ENCODE results near the gene SASS6.
"Not testable (repeated sequence)": the region's sequence is repeated elsewhere in the genome, so short reads cannot be mapped to it uniquely, and the experiment has no call there.

Gene SASS6

DNA sequence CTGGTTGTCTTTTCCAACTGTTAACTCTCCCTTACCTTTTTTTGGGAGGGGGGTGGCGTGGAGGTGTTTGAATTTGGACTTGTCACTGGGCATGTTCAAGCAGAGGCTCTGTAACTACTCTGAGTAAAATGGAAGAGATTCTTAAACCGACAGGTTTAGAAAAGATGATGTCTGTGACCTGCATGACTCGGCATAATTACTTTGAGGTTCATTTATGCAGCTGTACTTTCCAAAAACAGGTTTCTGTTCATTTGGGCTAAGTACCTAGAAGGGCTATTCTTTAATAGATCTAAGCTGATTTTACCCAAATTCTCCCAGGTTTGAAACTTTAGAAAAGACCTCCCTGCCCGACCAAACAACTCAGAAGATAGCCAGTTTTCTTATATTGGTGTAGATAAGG lies 82.6 kb downstream of the SASS6 start:
- DNase-seq, result no peak

DNA sequence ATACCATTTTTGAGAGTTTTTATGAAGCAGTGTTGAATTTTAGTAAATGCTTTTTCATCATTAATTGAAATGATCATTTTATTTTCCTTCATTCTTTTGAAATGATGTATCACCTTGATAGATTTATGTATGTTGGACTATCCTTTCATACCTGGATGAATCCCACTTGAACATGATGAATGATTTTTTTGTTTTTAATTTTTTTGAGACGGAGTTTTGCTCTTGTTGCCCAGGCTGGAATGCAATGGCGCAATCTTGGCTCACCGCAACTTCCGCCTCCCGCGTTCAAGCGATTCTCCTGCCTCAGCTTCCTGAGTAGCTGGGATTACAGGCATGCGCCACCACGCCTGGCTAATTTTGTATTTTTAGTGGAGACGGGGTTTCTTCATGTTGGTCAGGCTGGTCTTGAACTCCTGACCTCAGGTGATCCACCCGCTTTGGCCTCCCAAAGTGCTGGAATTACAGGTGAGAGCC lies 85.5 kb downstream of the SASS6 start:
- not testable (repeated sequence) for DNase-seq

DNA sequence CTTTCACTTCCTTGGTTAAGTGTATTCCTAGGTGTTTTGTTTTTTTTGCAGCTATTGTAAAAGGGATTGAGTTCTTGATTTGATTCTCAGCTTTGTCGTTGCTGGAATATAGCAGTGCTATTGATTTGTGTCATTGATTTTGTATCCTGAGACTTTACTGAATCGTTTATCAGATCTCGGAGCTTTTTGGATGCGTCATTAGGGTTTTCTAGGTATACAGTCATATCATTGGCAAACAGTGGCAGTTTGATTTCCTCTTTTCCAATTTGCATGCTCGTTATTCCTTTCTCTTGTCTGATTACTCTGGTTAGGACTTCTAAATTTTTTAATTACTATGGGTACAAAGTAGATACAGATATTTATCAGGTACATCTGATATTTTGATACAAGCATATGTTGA lies 87.5 kb downstream of the SASS6 start:
- no peak for DNase-seq

DNA sequence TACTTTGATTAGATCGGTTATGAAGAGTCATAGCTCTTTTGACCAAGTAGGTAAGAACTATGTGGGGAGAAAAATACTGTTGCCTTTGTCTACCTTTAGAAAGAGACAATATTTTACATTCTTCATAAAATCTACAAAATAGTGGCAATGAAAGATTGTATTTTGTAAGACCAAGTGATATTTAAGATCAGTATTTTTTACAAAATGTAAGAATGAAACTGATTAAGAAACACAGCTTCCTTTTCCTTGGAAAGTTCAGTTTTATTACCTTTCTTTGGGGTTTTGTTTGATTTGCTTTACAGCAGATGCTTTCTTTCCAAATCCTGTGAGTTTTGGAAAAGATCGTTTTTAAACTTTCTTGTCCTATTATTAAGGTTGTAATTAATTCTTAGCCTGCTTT lies 93.1 kb downstream of the SASS6 start:
- no peak for DNase-seq

DNA sequence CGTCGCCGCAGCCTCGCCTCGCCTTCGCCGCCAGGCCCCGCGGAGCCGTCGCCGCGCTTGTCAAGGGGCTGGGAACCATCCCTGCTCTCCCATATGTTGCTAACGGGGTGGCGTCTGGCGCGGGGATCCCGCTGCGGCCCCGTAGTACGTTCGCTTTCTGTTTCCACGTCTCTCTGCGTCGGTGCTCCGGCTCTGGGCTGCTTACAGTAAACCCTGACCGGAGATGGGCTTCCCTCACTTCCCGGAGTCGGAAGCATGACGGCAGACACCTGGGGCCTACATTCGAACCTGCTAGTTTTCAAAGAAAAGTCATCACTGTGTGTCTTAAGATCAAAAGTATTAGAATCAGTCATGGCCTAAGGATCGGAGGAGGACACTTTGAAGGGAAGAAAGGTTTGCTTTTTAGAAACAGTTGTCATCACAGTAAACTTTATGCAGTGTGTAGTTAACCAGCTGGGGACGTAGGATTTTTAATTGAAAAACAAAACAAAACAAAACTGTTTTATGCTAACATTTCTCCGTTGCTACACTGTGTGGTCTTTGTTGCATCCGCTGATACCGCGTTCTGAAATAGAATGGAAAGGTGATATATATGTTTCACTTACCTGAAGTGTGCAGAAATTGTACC lies 94.0 kb downstream of the SASS6 start:
- peak in 37 of 51 donors; percentile 14 to 83 (median 47) for DNase-seq

DNA sequence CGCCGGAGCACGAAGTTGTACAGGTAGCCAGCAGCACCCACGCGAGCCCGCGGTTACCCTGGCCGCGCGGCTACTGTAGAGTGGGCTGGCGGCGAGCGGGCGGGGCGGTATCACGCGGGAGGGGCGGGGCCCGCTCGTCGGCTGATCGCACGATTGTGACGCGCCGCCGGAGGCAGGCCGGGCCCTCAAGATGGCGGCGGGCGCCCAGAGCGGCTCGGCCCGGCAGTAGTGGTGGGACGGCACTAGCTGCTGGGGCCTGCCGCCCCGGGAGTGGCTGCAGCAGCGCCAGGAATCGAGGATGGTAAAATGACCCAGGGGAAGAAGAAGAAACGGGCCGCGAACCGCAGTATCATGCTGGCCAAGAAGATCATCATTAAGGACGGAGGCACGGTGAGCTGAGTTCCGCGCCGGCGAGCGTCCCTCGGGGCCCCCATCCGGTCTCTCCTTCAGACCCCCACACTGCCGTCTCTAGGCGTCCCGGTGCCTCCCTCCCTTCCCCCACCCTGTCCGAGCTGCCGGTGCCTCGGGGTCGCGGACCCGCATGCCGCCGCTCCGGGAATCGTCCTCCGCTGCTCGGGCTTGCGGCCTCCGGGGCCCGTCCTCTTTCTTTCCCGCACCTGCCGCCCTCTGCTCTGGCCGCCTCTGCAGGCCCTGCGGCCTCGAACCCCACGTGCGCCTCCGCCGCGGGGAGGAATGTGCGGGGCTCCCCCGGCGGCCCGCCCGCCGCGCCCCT lies 94.6 kb downstream of the SASS6 start:
- DNase-seq, result peak; percentile 16 to 95 (median 83)

DNA sequence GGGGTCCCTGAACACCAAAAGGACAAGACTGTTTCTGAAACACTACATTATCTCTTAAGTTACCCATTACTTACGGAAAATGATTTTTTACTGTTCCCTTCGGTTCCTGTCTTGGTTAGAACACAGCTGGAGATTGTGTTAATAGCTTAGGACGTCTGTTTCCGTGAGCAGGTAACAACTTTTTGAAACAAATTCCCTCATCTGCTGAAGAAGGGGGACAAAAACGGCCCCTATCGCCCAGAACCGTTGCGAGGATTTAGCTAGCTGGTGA lies 95.1 kb downstream of the SASS6 start:
- DNase-seq, result no peak

DNA sequence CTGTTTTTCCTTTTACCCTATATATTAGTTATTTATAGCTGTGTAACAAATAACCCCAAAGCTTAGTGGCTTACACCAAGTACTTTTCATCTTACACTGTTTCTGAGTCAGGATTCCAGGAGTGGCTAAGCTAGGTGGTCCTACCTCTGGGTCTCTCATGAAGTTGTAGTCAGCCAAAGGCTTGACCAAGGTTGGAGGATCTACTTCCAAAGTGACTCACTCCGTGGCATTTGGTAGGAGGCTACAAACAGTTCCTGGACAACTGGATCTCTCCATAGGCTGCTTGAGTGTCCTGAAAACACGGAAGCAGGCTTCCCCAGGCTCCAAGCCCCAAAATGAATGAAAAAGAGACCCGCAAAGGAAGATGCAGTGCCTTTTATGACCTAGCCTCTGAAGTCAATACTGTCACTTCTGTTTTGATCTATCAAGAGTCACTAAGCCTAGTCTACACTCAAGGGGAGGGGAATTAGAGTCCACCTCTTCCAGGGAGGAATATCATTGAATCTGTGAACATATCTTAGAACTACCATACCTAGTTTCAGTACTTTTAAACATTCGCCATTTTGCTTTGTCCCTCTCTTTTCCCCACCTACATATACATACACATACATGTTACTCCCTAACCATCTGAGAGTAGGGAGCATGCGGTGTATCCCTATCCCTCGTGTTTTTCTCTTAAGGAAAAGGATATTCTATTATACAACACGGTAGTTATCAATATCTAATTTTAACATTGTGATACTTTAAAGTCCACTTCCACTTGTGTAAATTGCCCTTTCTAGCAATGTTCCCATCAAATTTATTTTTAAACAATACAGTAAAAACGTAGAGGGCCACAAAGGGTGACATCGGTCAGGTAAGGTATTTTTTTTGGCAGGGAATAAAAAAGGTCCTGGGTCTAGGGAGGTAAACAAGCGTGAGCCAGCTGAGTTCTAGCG lies 95.7 kb downstream of the SASS6 start:
- DNase-seq, result peak in 2 of 51 donors; percentile 7 to 38

DNA sequence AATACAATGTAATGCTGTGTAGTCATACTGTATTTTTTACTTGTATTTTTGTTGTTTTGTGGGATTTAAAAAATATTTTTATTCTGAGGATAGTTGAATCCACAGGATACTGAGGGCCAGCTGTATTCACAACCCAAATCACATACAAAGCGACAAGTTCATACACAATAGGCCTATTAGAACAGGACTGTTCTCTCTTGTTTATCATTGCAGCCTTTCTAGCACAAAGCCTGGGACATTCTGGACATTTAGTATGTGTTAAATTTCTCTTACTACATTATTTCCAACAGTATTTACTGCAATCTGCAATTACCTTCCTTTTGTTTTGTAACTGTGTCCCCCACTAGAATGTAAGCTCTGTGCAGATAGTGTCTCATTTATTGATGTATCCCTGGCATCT lies 97.5 kb downstream of the SASS6 start:
- peak in 1 of 51 donors; percentile 34 for DNase-seq

DNA sequence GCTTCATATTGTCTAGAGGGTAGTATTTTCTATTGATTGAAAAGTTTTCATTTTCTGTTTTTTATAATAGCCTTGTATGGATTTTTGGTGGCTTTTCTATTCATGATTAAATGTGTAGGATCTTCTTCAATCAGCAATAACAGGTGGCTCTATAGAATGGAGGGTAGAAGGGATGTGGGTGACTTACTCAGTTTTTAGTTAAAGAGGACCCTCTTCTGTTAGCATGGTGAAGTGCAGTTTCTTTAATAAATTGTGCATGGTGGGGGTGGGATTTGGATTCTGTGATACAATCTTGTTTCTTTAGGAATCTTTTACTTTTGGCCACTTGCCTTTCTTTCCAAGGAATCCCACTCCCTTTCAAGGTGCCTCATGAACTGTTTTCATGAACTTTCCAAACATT lies 98.3 kb downstream of the SASS6 start:
- peak in 2 of 51 donors; percentile 21 to 49 for DNase-seq
